K562 (cell line): ENCODE data around the gene LAP3. TPM values are rescaled to one million over a fixed set of nuclear protein-coding genes. Genes with fewer than 3 reads are reported as not detected.

Experiments used
- ATAC-seq: fragments of 200-7000 bp; cut with Tn5 transposase; 3 replicates; pipeline ENCODE4 v1.9.1; 2020; ENCODE audit warnings: moderate library complexity
- BruUV-seq: library from RNA; stranded (reverse); fragments of 400-500 nt; replicated peaks from 2 replicates; lab custom pipeline; 2021; lab: Mats Ljungman, UMichigan
- CTCF ChIA-PET: fragments of 300-600 bp; formaldehyde crosslinking; extraction: SDS; loops from one replicate; lab custom pipeline; 2021; ENCODE audit warnings: low intra/inter-chr PET ratio; lab: Yijun Ruan, JAX
- POLR2A ChIA-PET: fragments of 300-600, 350-650 bp; sonication (Branson Sonifier 250); formaldehyde crosslinking; extraction: SDS; loops from one replicate; lab custom pipeline; 2021; ENCODE audit warnings: antibody characterized with exemption, inconsistent platforms; lab: Yijun Ruan, JAX
- DNase-seq, 4 experiments: peaks; one replicate each; pipeline versions ENCODE4 v3.0.0 to v3.0.0-alpha.2; 2011 to 2018; ENCODE audit warnings: low spot score in 3 of 4, mixed read lengths in 3 of 4; ENCODE audit errors: extremely low read depth in 1 of 4
- FAIRE-seq: peaks from 2 replicates; lab custom pipeline; 2011; peaks lifted over from hg19 to GRCh38; lab: Jason Lieb, UNC
- H2AFZ ChIP-seq: 2 replicates; pipeline ENCODE4 v1.6.0; 2011; ENCODE audit warnings: low read depth, low read length, control low read depth, inconsistent platforms
- H3K27ac ChIP-seq: fragments of 200-600 bp; 3 replicates; pipeline ENCODE4 v1.8.0; 2011; ENCODE audit warnings: low read depth, mild to moderate bottlenecking, control low read depth, inconsistent platforms, low read length, moderate library complexity, mixed read lengths; ENCODE audit errors: extremely low read depth
- H3K27me3 ChIP-seq, 2 experiments: fragments of 300-600 bp in 1 of 2; 2 replicates in 1 of 2; 3 replicates in 1 of 2; pipeline versions ENCODE4 v1.6.0 to v1.8.0; 2011; ENCODE audit warnings: inconsistent platforms in 2 of 2, low read length in 2 of 2, mild to moderate bottlenecking in 1 of 2, mixed read lengths in 1 of 2, moderate library complexity in 1 of 2; ENCODE audit not compliant: control insufficient read depth in 2 of 2, insufficient read depth in 2 of 2
- H3K36me3 ChIP-seq: fragments of 300-600 bp; 3 replicates; pipeline ENCODE4 v1.8.0; 2011; ENCODE audit warnings: mild to moderate bottlenecking, low read length, inconsistent platforms; ENCODE audit not compliant: control insufficient read depth, insufficient read depth
- H3K4me1 ChIP-seq, 2 experiments: fragments of 200-600 bp in 1 of 2; replicated peaks in 1 of 2; 2 replicates in 1 of 2; 3 replicates in 1 of 2; pipeline versions ENCODE4 v1.5.1 to v1.8.0; 2011; ENCODE audit warnings: inconsistent platforms in 2 of 2, low read length in 2 of 2, mild to moderate bottlenecking in 1 of 2, mixed read lengths in 1 of 2, moderate library complexity in 1 of 2; ENCODE audit not compliant: control insufficient read depth in 2 of 2, insufficient read depth in 2 of 2
- H3K4me2 ChIP-seq: 2 replicates; pipeline ENCODE4 v1.6.1; 2011; ENCODE audit warnings: low read length, control low read depth, inconsistent platforms, mixed read lengths; ENCODE audit not compliant: insufficient read depth
- H3K4me3 ChIP-seq: fragments of 200-600 bp; sonication (generic), shearing (Covaris generic); 2 replicates; pipeline ENCODE4 v1.5.1; 2016; ENCODE audit warnings: control low read depth, inconsistent platforms
- H3K79me2 ChIP-seq: fragments of 200-600 bp; 3 replicates; pipeline ENCODE4 v1.8.0; 2011; ENCODE audit warnings: low read length, inconsistent platforms; ENCODE audit not compliant: control insufficient read depth, insufficient read depth
- H3K9ac ChIP-seq, 2 experiments: 2 replicates each; pipeline versions ENCODE4 v1.6.0 to v1.6.1; 2011; ENCODE audit warnings: low read depth in 2 of 2, low read length in 2 of 2, control low read depth in 1 of 2, inconsistent platforms in 1 of 2, mild to moderate bottlenecking in 1 of 2, mixed read lengths in 1 of 2; ENCODE audit not compliant: insufficient read depth in 1 of 2
- H3K9me1 ChIP-seq: one replicate; pipeline ENCODE4 v1.6.0; 2011; ENCODE audit warnings: inconsistent platforms, mild to moderate bottlenecking, low read length, moderate library complexity; ENCODE audit not compliant: control insufficient read depth, insufficient read depth
- H3K9me3 ChIP-seq: replicated peaks from 2 replicates; pipeline ENCODE4 v1.5.1; 2011; ENCODE audit warnings: low read depth, low read length, inconsistent platforms; ENCODE audit not compliant: control insufficient read depth, insufficient read depth
- H4K20me1 ChIP-seq: replicated peaks from 2 replicates; pipeline ENCODE4 v1.6.1; 2011; ENCODE audit warnings: low read length, inconsistent platforms, mixed read lengths; ENCODE audit not compliant: control insufficient read depth, insufficient read depth
- POLR2AphosphoS5 ChIP-seq: IDR thresholded peaks from 2 replicates; pipeline ENCODE4 v1.6.1; 2011; ENCODE audit warnings: mild to moderate bottlenecking, low read depth, low read length, moderate library complexity; ENCODE audit not compliant: control insufficient read depth, insufficient read depth
- WGBS: fragments of 100-300 bp; shearing (Covaris generic); methylation state at CpG from one replicate; pipeline ENCODE4 v1.1.6; 2016; ENCODE audit warnings: low coverage, mixed read lengths; ENCODE audit not compliant: insufficient coverage; ENCODE audit errors: missing lambda C conversion rate; 5-methylcytosine and 5-hydroxymethylcytosine counted together
- in situ Hi-C: fragments of 300-500 bp; cut with MboI; formaldehyde crosslinking; loops from 4 replicates; pipeline ENCODE4 v1.15.0; 2018; ENCODE audit warnings: inconsistent platforms, mixed read lengths
- intact Hi-C: fragments of 100-400 bp; cut with micrococcal nuclease; formaldehyde crosslinking; loops from 2 replicates; pipeline ENCODE4 v1.14.2; 2022
- polyA plus RNA-seq, 8 experiments: library from polyadenylated mRNA; depleted of rRNA in 4 of 8; stranded (reverse) in 5 of 8; unstranded in 3 of 8; fragments of >200 nt; fragmentation: Nextera tagmentation in 2 of 8; fragmentation: Illumina TruSeq in 1 of 8; extraction: Ambion mirVana in 2 of 8; extraction: Trizol in 1 of 8; gene quantifications; 2 replicates each; pipeline versions ENCODE4 v1.2.1 to v1.2.3, GENCODE V29; 2011 to 2014; ENCODE audit warnings: inconsistent platforms in 1 of 8, missing spikeins in 1 of 8
- total RNA-seq, 7 experiments: library from RNA; depleted of rRNA in 6 of 7; stranded (reverse); fragments of >200 nt in 6 of 7; fragmentation: Illumina TruSeq in 2 of 7; extraction: Trizol in 2 of 7; gene quantifications; 2 replicates each; pipeline versions ENCODE4 v1.2.1 to v1.2.3, GENCODE V29; 2011 to 2021; ENCODE audit warnings: low replicate concordance in 1 of 7
- TF ChIP-seq, protein P1 (sequence below): fragments of 250-450 bp; sonication (Bioruptor Pico); IDR thresholded peaks from 2 replicates; pipeline ENCODE4 v1.8.0; 2021; ENCODE audit warnings: mild to moderate bottlenecking, moderate library complexity
- TF ChIP-seq, protein P2 (sequence below): fragments of 450-650 bp; IDR thresholded peaks from 2 replicates; pipeline ENCODE4 v1.7.0; 2016; ENCODE audit warnings: borderline replicate concordance

Gene LAP3
- total and polyA plus RNA-seq, 9 of the 15 experiments (the other 6 are each of a cell fraction or from before 2014, with no cell fraction given): 82.3 to 170 (median 107) TPM

- in situ Hi-C loops (no loop called here), intact Hi-C loops (no loop called here)
- 80% methylated on average over 7 of the region's 7 CpGs for WGBS
- ATAC-seq (no peak), DNase-seq (no peak), FAIRE-seq (no peak)
- Histone ChIP-seq H3K9me3 (no peaks in the 10 kb centered on the region), H3K4me1 (peaks cover 10 to 15% of the 10 kb centered on the region in 2 experiments), H3K79me2 (peaks cover 51% of the 10 kb centered on the region), H3K9me1 (peaks cover 3% of the 10 kb centered on the region), H3K4me2 (no peak overlapping the region), H3K27ac (no peak overlapping the region), H3K4me3 (no peak overlapping the region), H3K9ac (no peak overlapping the region), H2AFZ (no peak overlapping the region), H4K20me1 (peaks cover 15% of the 10 kb centered on the region), H3K36me3 (peaks cover 83% of the 10 kb centered on the region), H3K27me3 (no peaks in the 10 kb centered on the region)
- CTCF ChIA-PET: no interaction called here
- TF ChIP-seq, protein P1, sequence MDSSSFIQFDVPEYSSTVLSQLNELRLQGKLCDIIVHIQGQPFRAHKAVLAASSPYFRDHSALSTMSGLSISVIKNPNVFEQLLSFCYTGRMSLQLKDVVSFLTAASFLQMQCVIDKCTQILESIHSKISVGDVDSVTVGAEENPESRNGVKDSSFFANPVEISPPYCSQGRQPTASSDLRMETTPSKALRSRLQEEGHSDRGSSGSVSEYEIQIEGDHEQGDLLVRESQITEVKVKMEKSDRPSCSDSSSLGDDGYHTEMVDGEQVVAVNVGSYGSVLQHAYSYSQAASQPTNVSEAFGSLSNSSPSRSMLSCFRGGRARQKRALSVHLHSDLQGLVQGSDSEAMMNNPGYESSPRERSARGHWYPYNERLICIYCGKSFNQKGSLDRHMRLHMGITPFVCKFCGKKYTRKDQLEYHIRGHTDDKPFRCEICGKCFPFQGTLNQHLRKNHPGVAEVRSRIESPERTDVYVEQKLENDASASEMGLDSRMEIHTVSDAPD (CRISPR knock-in tag): no peak
- TF ChIP-seq POLR2AphosphoS5: peak; percentile 6; the same call in 1 of the 2 replicates
- TF ChIP-seq, protein P2, sequence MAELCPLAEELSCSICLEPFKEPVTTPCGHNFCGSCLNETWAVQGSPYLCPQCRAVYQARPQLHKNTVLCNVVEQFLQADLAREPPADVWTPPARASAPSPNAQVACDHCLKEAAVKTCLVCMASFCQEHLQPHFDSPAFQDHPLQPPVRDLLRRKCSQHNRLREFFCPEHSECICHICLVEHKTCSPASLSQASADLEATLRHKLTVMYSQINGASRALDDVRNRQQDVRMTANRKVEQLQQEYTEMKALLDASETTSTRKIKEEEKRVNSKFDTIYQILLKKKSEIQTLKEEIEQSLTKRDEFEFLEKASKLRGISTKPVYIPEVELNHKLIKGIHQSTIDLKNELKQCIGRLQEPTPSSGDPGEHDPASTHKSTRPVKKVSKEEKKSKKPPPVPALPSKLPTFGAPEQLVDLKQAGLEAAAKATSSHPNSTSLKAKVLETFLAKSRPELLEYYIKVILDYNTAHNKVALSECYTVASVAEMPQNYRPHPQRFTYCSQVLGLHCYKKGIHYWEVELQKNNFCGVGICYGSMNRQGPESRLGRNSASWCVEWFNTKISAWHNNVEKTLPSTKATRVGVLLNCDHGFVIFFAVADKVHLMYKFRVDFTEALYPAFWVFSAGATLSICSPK: no peak
- BruUV-seq: no TSS peak
- POLR2A ChIA-PET: interaction anchor here (0.7 to 1.5 kb wide), 2 partner anchors 11 to 20 kb away, joined by 3 read pairs; no protein-coding TSS in a partner anchor
Observed at GRCh38 chr4:17619416-17620105, 42.6 kb downstream of the LAP3 start.
